ENCODE results near the gene ZNF827. TPM values are rescaled to one million over a fixed set of nuclear protein-coding genes. Genes with fewer than 3 reads are reported as not detected.

The ZNF827 gene
- total RNA-seq, 1 experiment from 2014 or later = 22.4 TPM

DNA sequence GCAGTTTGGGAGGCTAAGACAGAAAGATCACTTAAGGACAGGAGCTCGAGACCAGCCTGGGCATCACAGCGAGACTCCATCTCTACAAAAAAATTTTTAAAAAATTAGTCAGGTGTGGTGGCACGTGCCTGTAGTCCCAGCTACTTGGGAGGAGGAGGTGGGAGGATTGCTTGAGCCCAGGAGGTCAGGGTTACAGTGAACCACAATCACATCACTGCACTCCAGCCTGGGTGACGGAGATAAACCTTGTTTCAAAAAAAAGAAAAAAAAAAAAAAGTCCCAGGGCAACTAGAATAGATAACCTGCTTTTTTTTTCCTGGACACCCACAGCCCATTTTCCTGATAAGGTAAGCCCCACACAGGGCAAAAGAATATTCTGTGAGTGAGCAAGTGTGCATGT lies 162.4 kb downstream of the ZNF827 start:
- H3K9me3 ChIP-seq (ENCODE audit: insufficient read depth, low read depth) = no peaks in the 10 kb centered on the region
- H2AFZ ChIP-seq = no peak overlapping the region
- H3K4me2 ChIP-seq = no peak overlapping the region
- no peaks in the 10 kb centered on the region for H3F3A ChIP-seq (ENCODE audit: insufficient read depth, low read depth)
- no peak for DNase-seq
- H3K79me2 ChIP-seq (ENCODE audit: low read depth) = no peaks in the 10 kb centered on the region
- no peaks in the 10 kb centered on the region for H3K9me2 ChIP-seq (ENCODE audit: insufficient read depth)
- TF ChIP-seq EZH2 (IDR thresholded peaks at IDR 0.05; ENCODE audit: low read depth) = no peak
- TF ChIP-seq, protein P1, sequence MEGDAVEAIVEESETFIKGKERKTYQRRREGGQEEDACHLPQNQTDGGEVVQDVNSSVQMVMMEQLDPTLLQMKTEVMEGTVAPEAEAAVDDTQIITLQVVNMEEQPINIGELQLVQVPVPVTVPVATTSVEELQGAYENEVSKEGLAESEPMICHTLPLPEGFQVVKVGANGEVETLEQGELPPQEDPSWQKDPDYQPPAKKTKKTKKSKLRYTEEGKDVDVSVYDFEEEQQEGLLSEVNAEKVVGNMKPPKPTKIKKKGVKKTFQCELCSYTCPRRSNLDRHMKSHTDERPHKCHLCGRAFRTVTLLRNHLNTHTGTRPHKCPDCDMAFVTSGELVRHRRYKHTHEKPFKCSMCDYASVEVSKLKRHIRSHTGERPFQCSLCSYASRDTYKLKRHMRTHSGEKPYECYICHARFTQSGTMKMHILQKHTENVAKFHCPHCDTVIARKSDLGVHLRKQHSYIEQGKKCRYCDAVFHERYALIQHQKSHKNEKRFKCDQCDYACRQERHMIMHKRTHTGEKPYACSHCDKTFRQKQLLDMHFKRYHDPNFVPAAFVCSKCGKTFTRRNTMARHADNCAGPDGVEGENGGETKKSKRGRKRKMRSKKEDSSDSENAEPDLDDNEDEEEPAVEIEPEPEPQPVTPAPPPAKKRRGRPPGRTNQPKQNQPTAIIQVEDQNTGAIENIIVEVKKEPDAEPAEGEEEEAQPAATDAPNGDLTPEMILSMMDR (conservative IDR thresholded peaks at IDR 0.05) = no peak
- ChIA-PET CTCF (no interaction called here), POLR2A (ENCODE audit: unreplicated experiment) (no interaction called here)
- H3K27me3 ChIP-seq (ENCODE audit: insufficient read depth, low read depth) = no peaks in the 10 kb centered on the region
- H3K4me1 ChIP-seq (replicated peaks; ENCODE audit: insufficient read depth) = no peaks in the 10 kb centered on the region
- H3K36me3 ChIP-seq (ENCODE audit: low read depth) = no peaks in the 10 kb centered on the region
- intact Hi-C loops (cut with micrococcal nuclease; ENCODE audit: unreplicated experiment) = no loop called here
- no TSS peak for BruUV-seq (replicated peaks)
- H3K4me3 ChIP-seq = no peak overlapping the region
- no peaks in the 10 kb centered on the region for H4K20me1 ChIP-seq (ENCODE audit: insufficient read depth)
- H3K27ac ChIP-seq = no peak overlapping the region

DNA sequence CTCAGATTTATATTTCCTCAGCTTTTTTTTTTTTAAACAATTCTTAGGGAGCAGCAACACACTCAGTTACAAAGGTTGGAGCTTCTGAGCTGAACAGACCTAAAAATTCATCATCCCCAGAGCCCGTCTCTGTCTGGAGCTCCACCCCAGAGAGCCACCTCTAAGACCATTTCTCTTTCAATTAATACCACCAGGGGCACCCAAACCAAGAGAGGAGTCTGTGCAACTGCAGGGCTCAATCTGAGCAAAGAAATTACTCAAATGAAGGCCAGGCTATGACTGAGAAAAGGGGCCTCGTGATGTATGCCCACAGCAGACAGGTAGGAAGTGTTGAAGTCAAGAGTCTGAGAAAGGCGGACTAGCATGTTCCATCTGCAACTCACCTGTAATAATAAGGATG lies 163.2 kb downstream of the ZNF827 start:
- no peaks in the 10 kb centered on the region for H3K9me2 ChIP-seq (ENCODE audit: insufficient read depth)
- no peak for TF ChIP-seq EZH2 (IDR thresholded peaks at IDR 0.05; ENCODE audit: low read depth)
- TF ChIP-seq, protein P1 (conservative IDR thresholded peaks at IDR 0.05) = no peak
- POLR2A ChIA-PET (ENCODE audit: unreplicated experiment) = no interaction called here

GRCh38 chr4:145774473-145774872 lies 164.2 kb downstream of the ZNF827 start:
- POLR2A ChIA-PET (ENCODE audit: unreplicated experiment) = no interaction called here
- Histone ChIP-seq H3K4me2 (no peak overlapping the region), H3F3A (ENCODE audit: insufficient read depth, low read depth) (no peaks in the 10 kb centered on the region), H3K9me2 (ENCODE audit: insufficient read depth) (no peaks in the 10 kb centered on the region), H3K4me3 (no peak overlapping the region), H3K4me1 (replicated peaks; ENCODE audit: insufficient read depth) (no peaks in the 10 kb centered on the region), H3K27me3 (ENCODE audit: insufficient read depth, low read depth) (no peaks in the 10 kb centered on the region), H2AFZ (no peak overlapping the region), H4K20me1 (ENCODE audit: insufficient read depth) (no peaks in the 10 kb centered on the region), H3K79me2 (ENCODE audit: low read depth) (no peaks in the 10 kb centered on the region), H3K9me3 (ENCODE audit: insufficient read depth, low read depth) (no peaks in the 10 kb centered on the region), H3K36me3 (ENCODE audit: low read depth) (no peaks in the 10 kb centered on the region), H3K27ac (no peak overlapping the region)
- intact Hi-C loops (cut with micrococcal nuclease; ENCODE audit: unreplicated experiment) = no loop called here
- CTCF ChIA-PET = no interaction called here
- DNase-seq = no peak
- TF ChIP-seq EZH2 (IDR thresholded peaks at IDR 0.05; ENCODE audit: low read depth) = no peak
- TF ChIP-seq, protein P1 (conservative IDR thresholded peaks at IDR 0.05) = no peak
- no TSS peak for BruUV-seq (replicated peaks)

More for the DNA sequence above, 163.2 kb downstream of the ZNF827 start:
- Histone ChIP-seq H3K27me3 (ENCODE audit: insufficient read depth, low read depth) (no peaks in the 10 kb centered on the region), H3K4me3 (no peak overlapping the region), H3F3A (ENCODE audit: insufficient read depth, low read depth) (no peaks in the 10 kb centered on the region), H3K79me2 (ENCODE audit: low read depth) (no peaks in the 10 kb centered on the region), H3K4me1 (replicated peaks; ENCODE audit: insufficient read depth) (no peaks in the 10 kb centered on the region), H3K36me3 (ENCODE audit: low read depth) (no peaks in the 10 kb centered on the region), H3K4me2 (no peak overlapping the region), H4K20me1 (ENCODE audit: insufficient read depth) (no peaks in the 10 kb centered on the region), H2AFZ (no peak overlapping the region), H3K27ac (no peak overlapping the region), H3K9me3 (ENCODE audit: insufficient read depth, low read depth) (no peaks in the 10 kb centered on the region)
- DNase-seq = no peak
- BruUV-seq (replicated peaks) = no TSS peak
- CTCF ChIA-PET = no interaction called here
- intact Hi-C loops (cut with micrococcal nuclease; ENCODE audit: unreplicated experiment) = no loop called here
